Upper lobe of left lung (tissue), 6 donors: Measurements from ENCODE around the gene GAS2L1. TPM values are rescaled to one million over a fixed set of nuclear protein-coding genes. Genes with fewer than 3 reads are reported as not detected.

Source experiments
- ATAC-seq, 2 donors: fragments of 200-7000 bp; cut with Tn5 transposase; one replicate each; pipeline ENCODE4 v1.9.1; 2022; ENCODE audit warnings: mild to moderate bottlenecking in 2 of 2, moderate library complexity in 2 of 2; ENCODE audit not compliant: low FRiP score in 2 of 2
- DNase-seq, 2 donors: peaks; one replicate each; pipeline ENCODE4 v3.0.0-alpha.2; 2019 to 2020
- H3K27ac ChIP-seq, 4 donors: fragments of 200-600 bp; sonication (generic); one replicate each; pipeline ENCODE4 v1.5.1; 2016 to 2019
- H3K27me3 ChIP-seq, 4 donors: fragments of 200-600 bp; sonication (generic); one replicate each; pipeline ENCODE4 v1.5.1; 2017 to 2019
- H3K36me3 ChIP-seq, 4 donors: fragments of 200-600 bp; sonication (generic); one replicate each; pipeline ENCODE4 v1.5.1; 2016 to 2019
- H3K4me1 ChIP-seq, 4 donors: fragments of 200-600 bp; sonication (generic); one replicate each; pipeline ENCODE4 v1.5.1; 2018 to 2019
- H3K4me3 ChIP-seq, 4 donors: fragments of 200-600 bp; sonication (generic); one replicate each; pipeline ENCODE4 v1.5.1; 2017 to 2019; ENCODE audit warnings: mild to moderate bottlenecking in 2 of 4, moderate library complexity in 1 of 4
- H3K9me3 ChIP-seq, 4 donors: fragments of 200-600 bp; sonication (generic); one replicate each; pipeline ENCODE4 v1.5.1; 2018 to 2019
- CTCF ChIP-seq, 6 experiments: fragments of 450-650 bp in 4 of 6; fragments of 200-600 bp in 2 of 6; sonication (generic) in 2 of 6; IDR thresholded peaks; one replicate each; pipeline ENCODE4 v1.5.1; 2016 to 2019; ENCODE audit warnings: antibody characterized with exemption in 6 of 6
- EP300 ChIP-seq, 4 donors: sonication (generic); formaldehyde crosslinking; IDR thresholded peaks; one replicate each; pipeline ENCODE4 v1.5.1; 2017; ENCODE audit warnings: antibody characterized with exemption in 4 of 4, control low read depth in 2 of 4
- POLR2A ChIP-seq, 4 donors: fragments of 450-650 bp; IDR thresholded peaks; one replicate each; pipeline ENCODE4 v1.5.1; 2016 to 2017; ENCODE audit warnings: antibody characterized with exemption in 4 of 4, mild to moderate bottlenecking in 2 of 4
- POLR2AphosphoS5 ChIP-seq, 2 donors: sonication (generic); formaldehyde crosslinking; IDR thresholded peaks; one replicate each; pipeline ENCODE4 v1.5.1; 2017; ENCODE audit warnings: antibody characterized with exemption in 2 of 2
- WGBS, 2 donors: methylation state at CpG; one replicate each; pipeline ENCODE4 v1.1.5; 2017 to 2018; 5-methylcytosine and 5-hydroxymethylcytosine counted together
- total RNA-seq, 6 donors: library from RNA; depleted of rRNA in 4 of 6; stranded (reverse); fragments of >200 nt in 4 of 6; gene quantifications; one replicate each; pipeline versions ENCODE4 v1.1.0 to v1.2.1, GENCODE V29; 2016 to 2021
- donor health status: DM: no; HTN: no; CAD: no; lungs with moderate emphysema.
- donor health status: DM: no; HTN: yes; CAD: no; lungs with severe emphysema.

Gene GAS2L1
- total RNA-seq, 6 donors from 2014 or later, result 14.4 to 63.4 (median 36.1) TPM

- no peak for DNase-seq
- no peaks in the 10 kb centered on the region for H3K4me1 ChIP-seq
- no peak for TF ChIP-seq POLR2A (IDR thresholded peaks at IDR 0.05)
- TF ChIP-seq POLR2AphosphoS5 (IDR thresholded peaks at IDR 0.05), result no peak
- TF ChIP-seq EP300 (IDR thresholded peaks at IDR 0.05), result no peak
- TF ChIP-seq CTCF (IDR thresholded peaks at IDR 0.05), result no peak
- H3K9me3 ChIP-seq, result no peaks in the 10 kb centered on the region
- peak in 1 of 2 donors; percentile 5 for ATAC-seq
- no peak overlapping the region for H3K4me3 ChIP-seq
- WGBS, 2 donors, result 93% methylated on average over 7 of the region's 13 CpGs; no CpG with 5 or more reads in 1 of the 2 donors
- no peak overlapping the region for H3K27ac ChIP-seq
- H3K36me3 ChIP-seq, result peaks cover 0 to 47% (median 24%) of the 10 kb centered on the region in 4 donors
- H3K27me3 ChIP-seq, result no peaks in the 10 kb centered on the region
Measured at GRCh38 chr22:29260031-29260560, 46.4 kb upstream of the GAS2L1 start.

DNA sequence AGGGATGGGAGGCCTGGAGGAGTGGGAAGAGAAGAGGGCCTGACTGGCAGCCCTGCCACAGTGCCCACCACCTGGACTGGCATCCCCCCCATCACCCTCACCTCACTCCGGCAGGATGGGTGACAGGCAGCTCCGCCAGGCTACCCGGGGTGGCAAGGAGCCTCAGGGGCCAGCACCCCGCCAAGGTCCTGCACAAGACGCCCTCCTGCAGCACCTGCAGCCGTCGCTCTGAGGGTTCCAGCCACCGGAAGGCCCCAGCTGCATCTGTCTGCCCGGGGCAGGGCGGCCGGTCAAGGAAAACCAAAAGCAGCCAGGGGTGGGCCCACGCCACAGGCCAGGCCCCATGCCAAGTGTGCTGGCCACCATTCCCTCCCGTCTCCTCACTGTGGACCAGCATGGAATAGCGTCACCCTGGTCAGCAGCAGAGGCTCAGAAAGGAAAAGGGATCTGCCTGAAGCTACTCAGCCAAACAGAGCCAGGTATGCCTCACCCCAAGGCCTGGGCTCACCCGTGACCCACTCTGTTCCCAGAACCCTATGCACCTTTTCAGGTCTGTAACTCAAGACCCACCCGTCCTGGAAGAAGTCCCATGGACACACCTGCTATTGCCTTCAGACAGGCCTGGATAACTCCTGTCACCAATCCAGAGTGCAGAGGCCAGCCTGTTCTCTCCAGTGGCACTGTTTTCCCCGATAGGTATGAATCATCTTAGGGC lies 45.7 kb upstream of the GAS2L1 start:
- Histone ChIP-seq H3K4me3 (no peak overlapping the region), H3K4me1 (peaks cover 0 to 2% (median 0%) of the 10 kb centered on the region in 4 donors), H3K27me3 (no peaks in the 10 kb centered on the region), H3K27ac (no peak overlapping the region), H3K36me3 (peaks cover 0 to 48% (median 29%) of the 10 kb centered on the region in 4 donors), H3K9me3 (no peaks in the 10 kb centered on the region)
- peak in 1 of 2 donors; percentile 79 for DNase-seq
- WGBS, 2 donors, result 91 to 92% methylated on average over 5 to 16 of the region's 17 CpGs
- TF ChIP-seq POLR2A (IDR thresholded peaks at IDR 0.05), result no peak
- TF ChIP-seq EP300 (IDR thresholded peaks at IDR 0.05), result no peak
- TF ChIP-seq CTCF (IDR thresholded peaks at IDR 0.05), result no peak
- no peak for TF ChIP-seq POLR2AphosphoS5 (IDR thresholded peaks at IDR 0.05)
- ATAC-seq, result no peak

DNA sequence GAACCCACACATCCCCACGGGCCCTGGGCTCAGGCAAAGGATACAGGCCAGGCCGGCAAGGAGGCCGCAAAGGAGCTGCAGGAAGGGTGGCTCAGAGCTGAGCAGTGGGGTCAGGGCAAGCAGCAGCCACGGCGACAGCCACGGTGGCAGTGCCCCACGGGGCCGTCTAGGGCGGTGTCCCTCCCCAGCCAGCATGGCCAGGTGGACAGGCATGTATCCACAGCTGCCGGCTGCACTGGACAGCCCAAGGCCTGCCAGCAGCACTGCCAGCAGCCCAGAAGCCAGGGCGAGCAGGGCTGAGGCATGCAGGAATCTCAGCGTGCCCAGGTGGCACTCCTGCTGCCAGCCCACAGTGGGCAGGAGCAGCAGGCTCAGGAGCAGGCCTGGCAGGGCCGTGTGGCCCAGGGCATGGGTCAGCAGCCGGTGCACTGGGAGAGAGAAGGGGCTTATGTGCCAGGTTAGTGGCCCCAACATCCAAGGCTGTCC lies 42.6 kb upstream of the GAS2L1 start:
- no peaks in the 10 kb centered on the region for H3K9me3 ChIP-seq
- H3K36me3 ChIP-seq, result peaks cover 0 to 48% (median 29%) of the 10 kb centered on the region in 4 donors
- 91 to 94% methylated on average over 8 to 13 of the region's 14 CpGs for WGBS, 2 donors
- no peak for ATAC-seq
- no peak overlapping the region for H3K27ac ChIP-seq
- TF ChIP-seq EP300 (IDR thresholded peaks at IDR 0.05) (no peak), POLR2A (IDR thresholded peaks at IDR 0.05) (no peak), CTCF (IDR thresholded peaks at IDR 0.05) (no peak), POLR2AphosphoS5 (IDR thresholded peaks at IDR 0.05) (no peak)
- H3K4me3 ChIP-seq, result no peak overlapping the region
- peak in 1 of 2 donors; percentile 82 for DNase-seq
- no peaks in the 10 kb centered on the region for H3K27me3 ChIP-seq
- peaks cover 11 to 18% (median 14%) of the 10 kb centered on the region in 4 donors for H3K4me1 ChIP-seq

DNA sequence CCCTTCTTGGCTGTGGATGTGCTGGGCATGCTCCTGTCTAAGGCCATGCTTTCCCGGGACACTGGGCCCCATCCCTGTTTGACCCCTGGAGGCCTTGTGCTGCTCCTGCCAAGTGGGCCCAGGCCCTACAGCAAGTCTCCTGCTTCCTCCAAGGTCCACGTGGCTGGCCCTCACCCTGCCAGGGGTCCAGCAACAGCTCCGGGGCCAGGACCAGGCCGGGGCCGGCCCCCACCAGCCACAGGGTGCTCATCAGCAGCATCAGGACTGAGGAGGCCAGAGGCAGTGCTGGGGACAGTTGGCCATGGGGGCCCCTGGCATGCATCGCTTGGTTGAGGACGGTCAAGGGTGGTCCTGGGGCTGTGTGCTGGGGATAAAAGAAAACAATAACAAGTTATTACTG lies 41.1 kb upstream of the GAS2L1 start:
- WGBS, 2 donors, result 91 to 100% methylated on average over 2 to 7 of the region's 7 CpGs
- H3K9me3 ChIP-seq, result no peaks in the 10 kb centered on the region
- H3K4me1 ChIP-seq, result peaks cover 15 to 33% (median 25%) of the 10 kb centered on the region in 4 donors
- DNase-seq, result peak in 1 of 2 donors; percentile 79
- peak overlapping the region in 1 of 4 donors; percentile 99 for H3K27ac ChIP-seq
- TF ChIP-seq EP300 (IDR thresholded peaks at IDR 0.05) (no peak), POLR2AphosphoS5 (IDR thresholded peaks at IDR 0.05) (no peak), POLR2A (IDR thresholded peaks at IDR 0.05) (no peak)
- ATAC-seq, result no peak
- H3K4me3 ChIP-seq, result no peak overlapping the region
- H3K36me3 ChIP-seq, result peaks cover 0 to 34% (median 25%) of the 10 kb centered on the region in 4 donors
- no peaks in the 10 kb centered on the region for H3K27me3 ChIP-seq

DNA sequence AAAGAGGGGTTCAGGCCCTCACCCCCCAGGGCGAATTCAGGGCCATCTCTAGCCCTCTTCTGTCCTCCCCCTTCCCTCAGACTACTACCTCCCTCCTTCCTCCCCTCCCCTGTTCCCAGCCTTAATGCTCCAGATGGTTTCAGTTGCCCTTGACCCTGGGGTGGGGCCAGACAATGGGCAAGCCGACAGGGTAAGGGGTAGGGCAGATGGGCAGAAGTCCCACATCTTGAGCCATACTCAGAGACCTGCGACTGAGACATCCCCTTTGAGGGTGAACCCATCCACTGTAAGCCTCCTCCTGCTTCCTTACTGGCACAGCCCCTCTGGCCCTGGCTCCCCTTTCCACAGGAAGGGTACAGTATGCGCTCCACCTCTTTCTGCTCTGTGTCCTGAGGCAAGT lies 40.5 kb upstream of the GAS2L1 start:
- 57 to 78% methylated on average over 4 of the region's 4 CpGs for WGBS, 2 donors
- peaks cover 21 to 39% (median 32%) of the 10 kb centered on the region in 4 donors for H3K4me1 ChIP-seq
- no peaks in the 10 kb centered on the region for H3K27me3 ChIP-seq
- ATAC-seq (no peak), DNase-seq (no peak)
- H3K9me3 ChIP-seq, result no peaks in the 10 kb centered on the region
- no peak overlapping the region for H3K4me3 ChIP-seq
- H3K27ac ChIP-seq, result peak overlapping the region in 2 of 4 donors; percentile 43 to 99
- peaks cover 0 to 28% (median 22%) of the 10 kb centered on the region in 4 donors for H3K36me3 ChIP-seq
- TF ChIP-seq POLR2A (IDR thresholded peaks at IDR 0.05), result no peak
- TF ChIP-seq EP300 (IDR thresholded peaks at IDR 0.05), result no peak
- no peak for TF ChIP-seq CTCF (IDR thresholded peaks at IDR 0.05)
- TF ChIP-seq POLR2AphosphoS5 (IDR thresholded peaks at IDR 0.05), result no peak
